Lower lobe of right lung (tissue), 2 donors: Measurements from ENCODE around the gene FSTL3. TPM values are rescaled to one million over a fixed set of nuclear protein-coding genes. Genes with fewer than 3 reads are reported as not detected.

ENCODE experiments used
- ATAC-seq, 2 donors: fragments of 200-7000 bp; cut with Tn5 transposase; one replicate each; pipeline ENCODE4 v1.9.1; 2020 to 2022; ENCODE audit warnings: mild to moderate bottlenecking in 2 of 2, moderate library complexity in 2 of 2
- DNase-seq: peaks from one replicate; pipeline ENCODE4 v3.0.0-alpha.2; 2020
- H3K27ac ChIP-seq: fragments of 200-600 bp; one replicate; pipeline ENCODE4 v1.8.0; 2022
- H3K27me3 ChIP-seq: fragments of 200-600 bp; one replicate; pipeline ENCODE4 v1.8.0; 2022; ENCODE audit warnings: low read depth
- H3K36me3 ChIP-seq: fragments of 200-600 bp; one replicate; pipeline ENCODE4 v1.8.0; 2022; ENCODE audit warnings: mild to moderate bottlenecking
- H3K4me1 ChIP-seq: fragments of 200-600 bp; one replicate; pipeline ENCODE4 v1.8.0; 2022
- H3K4me3 ChIP-seq: fragments of 200-600 bp; one replicate; pipeline ENCODE4 v1.8.0; 2022; ENCODE audit warnings: mild to moderate bottlenecking
- H3K9me3 ChIP-seq: fragments of 200-600 bp; one replicate; pipeline ENCODE4 v1.8.0; 2022
- intact Hi-C: fragments of 100-400 bp; cut with DNase I; formaldehyde crosslinking; loops from one replicate; pipeline ENCODE4 v1.11.0; 2022
- total RNA-seq: library from RNA; stranded (reverse); fragmentation: NEBNext Ultra II Directional; extraction: Animal tissue kit (Norgen Biotek cat#: 25700); gene quantifications from one replicate; pipeline ENCODE4 v1.2.1, GENCODE V29; 2021
- TF ChIP-seq, protein P1 (sequence below): fragments of 200-600 bp; IDR thresholded peaks from one replicate; pipeline ENCODE4 v1.8.0; 2022; ENCODE audit warnings: antibody characterized with exemption, mild to moderate bottlenecking
- donor health status: DM: no; HTN: yes; CAD: no; lungs with severe emphysema.

Gene FSTL3
- total RNA-seq, 1 donor from 2014 or later = 48.0 TPM

DNA sequence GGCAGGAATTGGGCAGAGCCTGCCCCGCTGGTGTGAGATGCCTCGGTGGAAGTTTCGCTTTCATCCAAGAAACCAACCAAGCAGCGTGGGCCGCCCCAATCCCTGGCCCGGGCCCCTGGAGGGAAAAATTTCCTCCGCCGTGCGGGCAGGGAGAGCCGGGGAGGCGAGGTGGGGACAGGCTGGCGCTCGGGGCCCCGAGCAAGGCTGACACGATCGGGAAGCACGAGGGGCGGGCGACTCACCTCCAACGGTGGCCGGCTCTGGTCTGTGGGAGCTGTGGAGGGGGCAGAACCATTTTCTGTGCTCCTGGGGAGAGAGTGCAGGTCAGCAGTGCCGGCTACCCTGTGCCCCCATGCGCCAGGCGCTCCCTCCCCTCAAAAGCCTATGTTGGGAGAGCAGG lies 24.2 kb upstream of the FSTL3 start:
- Histone ChIP-seq H3K4me3 (no peak overlapping the region), H3K27ac (no peak overlapping the region), H3K4me1 (no peaks in the 10 kb centered on the region), H3K27me3 (no peaks in the 10 kb centered on the region), H3K36me3 (peaks cover 82% of the 10 kb centered on the region), H3K9me3 (no peaks in the 10 kb centered on the region)
- ATAC-seq = no peak
- intact Hi-C loops = no loop called here
- TF ChIP-seq, protein P1, sequence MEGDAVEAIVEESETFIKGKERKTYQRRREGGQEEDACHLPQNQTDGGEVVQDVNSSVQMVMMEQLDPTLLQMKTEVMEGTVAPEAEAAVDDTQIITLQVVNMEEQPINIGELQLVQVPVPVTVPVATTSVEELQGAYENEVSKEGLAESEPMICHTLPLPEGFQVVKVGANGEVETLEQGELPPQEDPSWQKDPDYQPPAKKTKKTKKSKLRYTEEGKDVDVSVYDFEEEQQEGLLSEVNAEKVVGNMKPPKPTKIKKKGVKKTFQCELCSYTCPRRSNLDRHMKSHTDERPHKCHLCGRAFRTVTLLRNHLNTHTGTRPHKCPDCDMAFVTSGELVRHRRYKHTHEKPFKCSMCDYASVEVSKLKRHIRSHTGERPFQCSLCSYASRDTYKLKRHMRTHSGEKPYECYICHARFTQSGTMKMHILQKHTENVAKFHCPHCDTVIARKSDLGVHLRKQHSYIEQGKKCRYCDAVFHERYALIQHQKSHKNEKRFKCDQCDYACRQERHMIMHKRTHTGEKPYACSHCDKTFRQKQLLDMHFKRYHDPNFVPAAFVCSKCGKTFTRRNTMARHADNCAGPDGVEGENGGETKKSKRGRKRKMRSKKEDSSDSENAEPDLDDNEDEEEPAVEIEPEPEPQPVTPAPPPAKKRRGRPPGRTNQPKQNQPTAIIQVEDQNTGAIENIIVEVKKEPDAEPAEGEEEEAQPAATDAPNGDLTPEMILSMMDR = no peak
- no peak for DNase-seq

DNA sequence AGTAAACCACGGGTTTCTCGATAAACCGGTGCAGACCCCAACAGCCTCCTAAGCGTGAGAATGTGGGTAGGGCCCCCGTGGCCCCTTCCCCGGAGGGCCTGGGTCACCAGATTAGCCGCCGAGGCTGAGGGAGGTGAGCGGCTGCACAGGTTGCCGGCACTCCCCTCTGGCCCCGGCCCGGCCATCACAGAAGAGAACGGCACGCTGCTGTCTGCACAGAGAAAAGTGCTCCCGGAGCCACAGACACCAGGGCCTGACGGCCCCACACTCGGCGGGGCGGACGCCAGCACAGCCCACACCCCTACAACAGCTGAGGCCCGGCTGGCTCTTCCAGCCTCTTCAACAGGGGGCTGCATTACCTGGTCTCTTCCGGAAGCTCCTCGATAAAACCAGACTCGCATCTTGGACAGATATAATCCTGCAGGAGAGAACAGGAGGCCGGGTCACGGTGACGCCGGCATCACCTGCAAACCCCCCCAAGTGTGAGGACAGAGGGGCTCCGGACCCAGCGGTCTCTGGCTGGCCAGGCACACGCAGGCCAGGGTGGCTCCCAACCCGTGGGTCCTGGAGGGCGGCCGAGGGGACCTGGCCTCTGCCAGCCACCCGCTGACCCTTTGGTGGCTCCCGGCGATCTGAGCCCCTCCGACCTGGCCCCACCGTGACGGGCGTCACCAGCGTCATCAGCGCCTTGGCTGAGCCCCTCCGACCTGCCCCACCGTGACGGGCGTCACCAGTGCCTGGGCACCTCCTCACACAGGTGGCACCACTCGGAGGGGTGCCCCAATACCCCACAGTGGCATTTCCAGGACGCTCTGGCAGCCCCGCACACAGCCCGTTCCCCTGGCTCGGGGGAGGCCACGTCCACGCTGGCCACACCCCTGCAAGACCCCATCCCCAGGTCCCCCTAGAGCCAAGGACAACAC lies 23.5 kb upstream of the FSTL3 start:
- H3K27ac ChIP-seq = no peak overlapping the region
- H3K4me1 ChIP-seq = peaks cover 4% of the 10 kb centered on the region
- no peaks in the 10 kb centered on the region for H3K27me3 ChIP-seq
- TF ChIP-seq, protein P1 = no peak
- no peak overlapping the region for H3K4me3 ChIP-seq
- intact Hi-C loops = no loop called here
- DNase-seq (no peak), ATAC-seq (no peak)
- H3K9me3 ChIP-seq = no peaks in the 10 kb centered on the region
- peaks cover 75% of the 10 kb centered on the region for H3K36me3 ChIP-seq

DNA sequence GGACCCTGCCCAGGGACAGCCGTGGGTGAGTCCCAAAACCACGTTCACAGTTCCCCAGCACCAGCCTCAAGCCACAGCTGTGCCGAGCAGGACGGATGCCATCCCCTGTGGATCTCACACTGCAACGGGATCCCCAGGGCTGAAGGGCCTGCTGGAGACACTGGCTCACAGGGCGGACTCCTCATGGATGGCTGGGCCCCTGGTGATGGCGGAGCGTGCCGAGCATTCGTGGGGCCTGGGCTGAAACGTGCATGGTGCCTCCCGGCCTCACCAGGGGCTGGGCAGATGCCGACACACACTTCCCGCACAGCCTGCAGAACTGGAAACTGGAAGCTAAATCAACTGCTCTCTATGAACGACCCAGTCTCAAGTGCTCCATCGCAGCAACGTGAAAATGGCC lies 22.8 kb upstream of the FSTL3 start:
- H3K9me3 ChIP-seq = no peaks in the 10 kb centered on the region
- TF ChIP-seq, protein P1 = no peak
- peaks cover 68% of the 10 kb centered on the region for H3K36me3 ChIP-seq
- H3K4me3 ChIP-seq = no peak overlapping the region
- H3K4me1 ChIP-seq = peaks cover 11% of the 10 kb centered on the region
- DNase-seq (no peak), ATAC-seq (no peak)
- intact Hi-C loops = no loop called here
- no peaks in the 10 kb centered on the region for H3K27me3 ChIP-seq
- no peak overlapping the region for H3K27ac ChIP-seq

DNA sequence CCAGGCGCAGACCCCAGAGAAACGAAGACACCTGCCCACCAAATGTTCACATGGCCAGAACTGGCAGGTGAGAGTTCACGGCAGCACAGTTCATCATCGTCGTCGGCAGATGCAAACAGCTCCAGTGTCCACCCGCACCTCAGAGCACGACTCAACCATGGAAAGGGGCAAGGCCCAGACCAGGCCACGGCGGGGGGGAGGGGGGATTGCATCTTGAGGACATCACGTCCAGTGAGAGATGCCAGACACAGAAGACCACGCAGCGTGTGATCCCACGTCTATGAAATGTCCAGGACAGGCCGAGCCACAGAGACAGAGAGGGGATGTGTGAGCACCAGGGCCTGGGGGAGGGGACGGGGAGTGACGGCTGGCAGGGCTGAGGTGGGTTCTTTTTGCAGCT lies 20.5 kb upstream of the FSTL3 start:
- no peak overlapping the region for H3K27ac ChIP-seq
- peaks cover 33% of the 10 kb centered on the region for H3K4me1 ChIP-seq
- intact Hi-C loops = no loop called here
- peaks cover 45% of the 10 kb centered on the region for H3K36me3 ChIP-seq
- H3K27me3 ChIP-seq = no peaks in the 10 kb centered on the region
- TF ChIP-seq, protein P1 = no peak
- DNase-seq (no peak), ATAC-seq (no peak)
- H3K4me3 ChIP-seq = no peak overlapping the region
- no peaks in the 10 kb centered on the region for H3K9me3 ChIP-seq

DNA sequence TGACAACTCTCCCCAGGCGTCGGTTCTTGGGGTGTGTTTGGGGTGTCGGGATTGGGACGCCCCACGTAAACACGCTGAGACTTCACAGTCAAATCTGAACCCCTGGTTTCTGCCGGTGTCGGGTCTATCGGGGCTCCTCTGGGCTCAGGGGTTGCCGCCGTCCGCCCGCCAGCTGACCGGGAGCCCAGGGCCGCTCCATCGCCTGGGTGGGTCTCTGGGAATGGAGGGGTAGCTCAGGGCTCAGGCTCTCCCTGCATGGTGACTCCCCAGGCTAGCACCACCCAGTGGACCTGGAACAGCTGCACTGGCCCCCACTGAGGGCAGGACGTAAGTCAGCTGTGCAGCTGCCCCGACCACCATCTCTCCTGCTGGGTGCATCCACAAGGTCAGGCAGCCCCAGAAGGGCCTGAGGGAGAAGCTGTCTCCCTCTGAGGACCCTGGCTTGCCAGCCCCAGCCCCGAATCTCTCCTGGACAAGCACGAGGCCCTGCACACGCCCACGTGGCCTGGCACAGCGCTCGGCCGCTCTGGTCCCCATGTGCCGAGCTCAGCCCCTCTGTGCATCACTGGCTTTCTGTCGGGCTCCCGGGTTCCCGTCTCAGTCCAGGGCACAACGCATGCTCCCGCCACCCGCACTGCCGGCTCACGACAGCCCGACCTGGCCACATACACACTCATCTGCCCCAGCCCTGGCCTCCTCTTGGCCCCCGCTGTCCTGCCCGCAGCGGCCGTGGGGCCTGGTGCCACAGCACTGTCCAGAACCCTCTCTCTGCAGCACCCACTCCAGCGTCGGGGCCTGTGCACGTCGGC lies 19.2 kb upstream of the FSTL3 start:
- Histone ChIP-seq H3K4me3 (no peak overlapping the region), H3K9me3 (no peaks in the 10 kb centered on the region), H3K36me3 (peaks cover 32% of the 10 kb centered on the region), H3K27me3 (no peaks in the 10 kb centered on the region), H3K27ac (no peak overlapping the region), H3K4me1 (peaks cover 46% of the 10 kb centered on the region)
- TF ChIP-seq, protein P1 = no peak
- intact Hi-C loops = no loop called here
- ATAC-seq (no peak), DNase-seq (no peak)
